Dermis microvascular lymphatic vessel endothelial cell (primary cell): Measurements from ENCODE around the gene RFXANK. TPM values are rescaled to one million over a fixed set of nuclear protein-coding genes. Genes with fewer than 3 reads are reported as not detected.
"Not testable (repeated sequence)": the region's sequence is repeated elsewhere in the genome, so short reads cannot be mapped to it uniquely, and the experiment has no call there.

Source experiments
- DNase-seq, 2 donors: peaks; one replicate each; pipeline versions ENCODE4 v3.0.0 to v3.0.0-alpha.2; 2010; ENCODE audit warnings: low read depth in 2 of 2
- total RNA-seq: library from RNA; depleted of rRNA; stranded (reverse); fragments of >200 nt; gene quantifications from 2 replicates; pipeline ENCODE4 v1.2.1, GENCODE V29; 2014

Gene RFXANK
- total RNA-seq, 1 donor from 2014 or later = 70.7 TPM

DNA sequence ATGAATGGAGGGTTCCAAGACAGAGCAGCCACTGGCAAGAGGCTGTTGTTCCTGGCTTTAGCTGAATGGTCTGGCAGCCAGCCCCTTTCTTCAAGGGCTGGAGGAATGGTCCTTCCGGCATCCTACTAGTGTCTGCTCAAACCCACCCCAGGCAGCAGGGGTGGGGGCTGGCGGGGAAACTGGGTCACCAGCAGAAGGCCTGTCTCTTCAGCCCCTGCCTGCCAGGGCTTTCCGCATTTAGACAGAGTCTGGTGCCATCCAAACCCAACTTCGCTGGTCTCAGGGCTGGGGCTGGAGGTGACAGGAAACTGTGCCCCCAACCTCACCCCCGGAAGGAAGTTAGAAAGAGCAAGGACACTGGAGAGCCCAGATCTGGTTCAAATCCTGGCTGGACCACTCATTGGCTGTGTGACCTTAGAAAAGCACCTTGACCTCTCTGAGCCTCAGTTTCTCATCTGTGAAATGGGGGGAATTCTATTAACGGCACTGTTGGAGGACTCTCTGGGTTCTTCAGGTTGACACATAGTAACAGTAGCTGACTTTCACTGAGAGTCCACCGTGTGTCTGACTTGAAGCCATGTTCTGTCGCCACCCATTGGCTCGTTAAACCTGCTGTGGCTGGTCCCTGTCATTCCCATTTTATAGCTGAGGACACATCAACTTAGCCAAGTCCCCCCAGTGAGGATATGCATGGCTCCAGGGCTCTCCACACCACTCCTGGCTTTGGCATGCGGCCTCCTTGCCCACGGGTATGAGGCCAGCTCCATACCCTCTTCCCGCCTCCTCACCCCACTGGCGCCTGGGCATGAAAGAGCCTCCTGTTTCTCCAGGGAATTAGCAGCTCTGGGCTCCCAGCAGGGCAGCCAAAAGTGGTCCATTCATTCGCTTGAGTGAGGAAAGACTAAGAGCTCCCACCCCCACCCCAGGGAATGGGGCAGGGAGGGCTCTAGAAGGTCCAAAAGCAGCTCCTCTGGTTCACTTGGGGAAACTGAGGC lies 13.7 kb downstream of the RFXANK start:
- DNase-seq = no peak

DNA sequence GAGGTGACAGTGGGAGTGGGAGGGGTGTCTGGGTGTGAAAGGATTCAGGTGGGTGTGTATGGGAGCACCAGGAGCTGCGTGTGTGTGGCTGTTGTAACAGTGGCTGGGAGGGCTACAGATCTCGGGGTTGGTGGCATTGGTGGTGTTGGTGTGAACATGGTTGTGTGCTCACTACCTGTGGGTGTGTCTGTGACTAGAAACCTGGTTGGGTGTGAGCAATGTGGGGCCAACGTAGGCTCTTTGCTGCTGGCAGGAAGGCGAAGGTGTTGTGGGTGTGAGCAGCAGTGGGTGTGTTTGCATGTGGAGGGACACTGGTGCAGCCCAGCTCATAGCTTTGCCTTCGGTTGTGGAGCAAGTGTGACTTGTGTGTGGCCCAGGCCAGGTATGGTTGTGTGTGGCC lies 14.9 kb downstream of the RFXANK start:
- DNase-seq = no peak

DNA sequence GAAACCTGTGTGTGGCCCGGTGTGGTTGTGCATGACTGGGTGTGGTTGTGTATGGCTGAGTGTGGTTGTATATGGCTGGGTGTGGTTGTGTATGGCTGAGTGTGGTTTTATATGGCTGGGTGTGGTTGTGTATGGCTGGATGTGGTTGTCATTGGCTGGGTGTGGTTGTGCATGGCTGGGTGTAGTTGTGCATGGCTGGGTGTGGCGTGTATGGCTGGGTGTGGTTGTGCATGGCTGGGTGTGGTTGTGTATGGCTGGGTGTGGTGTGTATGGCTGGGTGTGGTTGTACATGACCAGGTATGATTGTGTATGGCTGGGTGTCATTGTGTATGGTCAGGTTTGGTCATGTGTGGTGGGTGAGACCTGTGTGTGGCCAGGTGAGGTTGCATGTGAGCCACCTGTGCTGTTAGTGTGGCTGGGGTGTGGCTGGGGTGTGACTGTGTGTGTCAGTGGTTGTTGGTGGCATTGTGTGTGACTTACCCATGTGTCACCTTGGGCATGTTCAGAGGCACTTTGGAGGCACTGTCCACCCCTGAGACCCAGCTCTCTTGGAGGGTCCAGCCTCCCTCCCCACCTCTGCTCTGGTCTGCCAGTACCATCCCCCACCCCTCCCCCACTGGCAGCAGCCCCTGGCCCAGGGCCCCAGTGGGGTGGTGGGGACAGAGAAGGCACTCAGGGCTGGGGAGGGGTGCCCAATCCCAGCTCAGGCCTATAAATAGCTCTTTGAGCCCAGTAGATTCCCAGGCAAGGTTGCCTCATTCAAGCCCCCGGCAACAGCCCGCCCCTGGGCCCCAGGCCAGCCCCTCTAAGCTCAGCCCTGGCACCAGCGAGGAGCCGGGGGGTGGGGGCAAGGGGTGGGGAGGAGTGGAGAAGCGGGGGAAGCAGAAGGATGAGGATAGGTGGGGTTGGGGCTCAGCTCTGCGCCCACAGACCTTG lies 15.8 kb downstream of the RFXANK start:
- DNase-seq = no peak

DNA sequence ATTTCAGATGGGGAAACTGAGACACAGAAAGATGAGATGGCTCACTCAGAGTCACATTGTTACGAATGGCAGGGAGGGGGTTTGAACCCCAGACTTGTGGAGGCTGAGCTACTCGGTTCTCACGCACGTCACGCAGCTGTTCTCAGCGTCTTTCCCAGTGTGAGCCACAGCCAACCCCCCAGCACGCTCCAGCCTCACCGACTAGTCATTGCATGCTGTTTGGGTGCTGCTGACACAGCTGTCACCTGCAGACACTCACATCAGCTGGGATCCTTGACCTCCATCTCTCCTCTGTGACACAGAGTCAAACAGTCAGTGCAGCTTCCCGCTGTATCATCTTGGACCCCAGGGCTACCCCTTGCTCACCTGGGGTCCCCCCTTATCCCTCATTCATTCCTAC lies 17.3 kb downstream of the RFXANK start:
- no peak for DNase-seq

DNA sequence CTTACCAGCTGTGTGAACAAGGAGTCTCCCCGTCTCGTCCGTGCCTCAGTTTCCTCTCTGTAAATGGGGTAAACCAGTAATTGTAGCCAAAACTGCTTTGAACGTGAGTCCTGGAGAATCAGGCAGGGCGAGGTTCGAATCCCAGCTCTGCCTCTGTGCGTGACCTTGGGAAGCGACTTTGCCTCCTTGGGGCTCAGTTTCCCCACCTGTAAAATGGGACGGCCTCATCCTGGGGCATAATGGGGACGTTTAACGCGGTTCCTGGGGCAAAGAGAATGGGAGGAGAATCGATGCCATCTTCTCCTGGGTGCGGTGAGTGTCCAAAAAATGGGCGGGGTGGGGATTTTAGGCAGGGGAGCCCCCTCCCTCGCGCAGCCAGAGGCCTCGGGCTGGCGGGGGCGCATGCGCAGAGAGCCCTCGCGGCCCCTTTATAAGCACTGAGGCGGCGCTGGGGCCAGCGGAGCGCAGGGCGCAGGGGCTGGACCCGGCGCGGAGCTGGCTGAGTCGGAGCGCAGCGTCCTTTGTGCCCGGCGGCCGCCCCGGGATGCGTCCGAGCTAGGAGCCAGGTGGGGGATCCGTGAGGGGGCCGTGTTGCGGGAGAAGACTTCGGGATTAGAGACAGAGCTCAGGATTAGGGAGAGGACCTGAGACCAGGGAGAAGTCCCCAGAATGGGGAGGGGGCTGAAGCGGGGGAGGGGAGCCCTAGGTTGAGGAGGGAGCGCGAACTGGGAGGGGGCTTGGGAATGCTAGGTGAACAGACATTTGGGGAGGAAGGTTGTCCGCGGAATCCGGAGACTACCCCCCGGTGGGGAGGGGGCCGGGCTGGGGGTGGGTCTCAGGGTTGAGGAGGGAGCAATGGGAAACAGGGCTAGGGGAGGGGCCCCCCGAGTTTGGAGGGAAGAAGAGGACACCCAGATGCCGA lies 19.7 kb downstream of the RFXANK start, which contains the start of gene NCAN:
NCAN (plus strand) TSS at position 460 of the 922 bp plus-strand sequence. CDS start 4,996 bp downstream, outside the sequence.
- no peak for DNase-seq

DNA sequence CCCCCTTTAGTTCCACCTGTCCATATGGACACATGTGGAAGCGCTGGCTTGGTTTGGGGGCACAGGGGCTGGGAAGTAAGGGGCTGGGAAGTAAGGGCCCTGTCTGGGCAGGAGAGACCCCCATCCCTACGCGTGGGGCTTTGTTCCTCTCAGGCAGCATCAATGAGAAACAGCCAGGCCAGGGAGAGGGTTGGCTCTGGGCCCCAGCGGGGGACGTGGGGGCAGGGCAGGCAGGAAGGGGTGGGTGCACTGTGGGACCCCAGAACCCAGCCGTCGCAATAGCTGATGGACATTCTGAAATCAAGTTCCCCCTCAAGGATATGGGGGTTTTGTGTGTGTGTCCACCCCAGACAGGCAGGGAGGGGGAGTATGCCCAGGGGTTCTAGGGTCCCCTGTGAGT lies 20.9 kb downstream of the RFXANK start:
- no peak for DNase-seq

DNA sequence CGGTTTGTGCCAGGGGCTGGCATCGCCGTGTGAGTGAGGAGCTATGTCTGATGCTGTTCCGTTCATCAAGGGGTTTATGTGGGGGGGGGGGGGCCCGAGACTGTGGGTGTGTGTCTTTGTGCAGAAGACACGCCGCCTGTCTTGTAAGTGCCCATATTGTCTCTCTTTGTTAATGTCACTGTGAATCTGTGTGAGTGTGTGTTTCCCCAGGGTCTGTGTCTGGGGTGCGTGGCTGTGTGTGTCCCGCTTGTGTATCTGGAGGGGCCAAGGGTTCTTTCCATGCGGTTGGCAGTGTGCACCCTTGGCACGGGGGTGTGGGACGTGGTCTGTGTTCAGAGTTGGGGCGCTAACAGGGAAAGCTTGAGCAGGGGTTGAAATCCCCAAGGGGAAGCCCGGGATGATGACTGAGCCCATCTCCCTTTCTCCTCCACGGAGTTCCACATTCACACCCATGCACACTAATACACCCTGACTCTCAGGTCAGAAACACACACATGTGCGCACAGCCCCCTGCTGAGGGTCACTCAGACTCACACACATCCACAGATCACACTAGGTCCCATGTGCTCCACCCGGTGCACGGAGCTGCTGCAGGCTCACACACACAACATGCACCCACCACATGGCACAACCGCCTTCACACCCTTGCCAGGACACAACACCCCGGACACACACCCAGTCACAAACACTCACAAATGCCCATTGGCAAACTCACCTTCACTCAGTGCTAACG lies 21.5 kb downstream of the RFXANK start:
- no peak for DNase-seq

DNA sequence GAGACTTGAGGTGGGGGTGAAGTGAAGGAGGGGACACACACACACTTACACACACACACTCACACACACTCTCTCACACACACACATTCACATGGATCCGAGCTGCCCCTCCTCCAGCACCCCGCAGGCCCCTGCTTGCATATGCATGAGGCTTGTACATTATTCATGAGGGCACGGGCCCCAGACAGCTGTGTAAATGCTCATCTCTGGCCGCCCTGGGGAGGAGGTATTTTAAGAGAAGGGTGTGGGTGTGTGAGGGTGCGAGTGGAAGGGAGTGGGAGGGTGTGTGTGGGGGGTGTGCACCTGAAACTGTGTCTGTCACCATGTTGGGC lies 22.1 kb downstream of the RFXANK start:
- no peak for DNase-seq

DNA sequence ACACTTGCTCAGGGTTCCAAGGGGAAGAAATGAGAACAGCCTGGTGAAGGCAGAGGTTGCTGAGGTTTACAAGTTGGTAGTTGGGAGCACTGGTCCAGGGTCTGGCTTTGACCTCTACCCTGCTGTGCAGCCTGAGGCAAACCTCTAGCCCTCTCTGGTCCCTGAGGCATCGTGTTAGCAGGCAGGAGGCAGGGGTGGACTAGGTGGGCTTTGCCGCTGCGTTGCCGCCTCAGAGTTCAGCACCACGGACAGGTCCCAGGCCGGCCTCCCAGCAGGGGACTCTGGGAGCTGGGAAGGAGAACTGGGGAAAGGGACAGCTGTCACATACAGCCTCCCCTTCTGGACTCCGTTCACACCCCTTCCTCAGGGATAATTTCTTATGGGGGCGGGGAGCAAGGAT lies 22.8 kb downstream of the RFXANK start:
- peak in 1 of 2 donors; percentile 59 for DNase-seq

DNA sequence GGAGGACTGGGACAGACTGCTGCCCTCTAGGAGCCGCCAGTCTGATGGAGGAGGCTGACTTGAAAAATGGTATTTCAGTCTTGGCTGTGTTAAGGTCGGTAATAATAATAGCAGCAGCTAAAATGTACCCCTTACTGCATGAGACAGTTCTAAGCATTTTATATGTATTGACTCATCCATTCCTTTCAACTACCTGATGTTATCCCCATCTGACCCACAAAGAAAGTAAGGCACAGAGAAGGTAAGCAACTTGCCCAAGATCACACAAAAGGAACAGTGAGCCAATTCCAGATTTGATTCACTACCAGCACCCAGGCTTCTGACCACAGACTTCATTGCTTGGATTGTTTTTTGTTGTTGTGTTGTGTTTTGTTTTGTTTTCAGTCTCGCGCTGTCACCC lies 23.7 kb downstream of the RFXANK start:
- no peak for DNase-seq

DNA sequence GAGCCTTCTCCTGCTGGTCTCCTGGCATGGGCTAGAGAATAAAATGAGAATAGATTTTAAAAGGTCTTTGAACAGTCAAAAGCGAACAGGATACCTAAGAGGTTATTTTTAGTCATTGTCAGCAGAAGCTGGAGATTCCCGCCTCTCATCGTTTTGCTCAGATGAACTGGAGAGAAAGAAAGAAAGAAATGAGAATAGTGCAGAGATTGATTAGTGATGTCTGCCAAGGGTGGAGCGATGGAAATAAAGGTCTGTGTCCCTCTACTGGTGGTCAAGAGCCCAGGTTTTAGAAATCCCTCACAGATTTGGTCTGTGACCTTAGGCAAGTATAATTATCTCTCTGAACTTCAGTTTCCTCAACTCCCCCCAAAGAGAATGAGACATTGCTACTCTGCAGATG lies 25.0 kb downstream of the RFXANK start:
- DNase-seq = peak in 1 of 2 donors; percentile 37

DNA sequence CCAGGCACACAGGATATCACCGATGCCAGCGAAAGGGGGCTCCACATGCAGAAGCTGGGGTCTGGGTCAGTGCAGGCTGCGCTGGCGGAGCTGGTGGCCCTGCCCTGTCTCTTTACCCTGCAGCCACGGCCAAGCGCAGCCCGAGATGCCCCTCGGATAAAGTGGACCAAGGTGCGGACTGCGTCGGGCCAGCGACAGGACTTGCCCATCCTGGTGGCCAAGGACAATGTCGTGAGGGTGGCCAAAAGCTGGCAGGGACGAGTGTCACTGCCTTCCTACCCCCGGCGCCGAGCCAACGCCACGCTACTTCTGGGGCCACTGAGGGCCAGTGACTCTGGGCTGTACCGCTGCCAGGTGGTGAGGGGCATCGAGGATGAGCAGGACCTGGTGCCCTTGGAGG lies 26.9 kb downstream of the RFXANK start:
- no peak for DNase-seq

DNA sequence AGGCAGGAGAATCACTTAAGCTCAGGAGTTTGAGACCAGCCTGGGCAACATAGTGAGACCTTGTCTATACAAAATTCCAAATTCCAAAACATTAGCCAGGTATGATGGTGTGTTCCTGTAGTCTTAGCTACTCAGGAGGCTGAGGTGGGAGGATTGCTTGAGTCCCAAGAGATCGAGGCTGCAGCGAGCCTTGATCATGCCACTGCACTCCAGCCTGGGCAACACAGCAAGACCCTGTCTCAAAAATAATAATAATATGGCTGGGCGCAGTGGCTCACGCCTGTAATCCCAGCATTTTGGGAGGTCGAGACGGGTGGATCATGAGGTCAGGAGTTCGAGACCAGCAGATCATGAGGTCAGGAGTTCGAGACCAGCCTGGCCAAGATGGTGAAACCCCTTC lies 28.9 kb downstream of the RFXANK start:
- DNase-seq = not testable (repeated sequence)

DNA sequence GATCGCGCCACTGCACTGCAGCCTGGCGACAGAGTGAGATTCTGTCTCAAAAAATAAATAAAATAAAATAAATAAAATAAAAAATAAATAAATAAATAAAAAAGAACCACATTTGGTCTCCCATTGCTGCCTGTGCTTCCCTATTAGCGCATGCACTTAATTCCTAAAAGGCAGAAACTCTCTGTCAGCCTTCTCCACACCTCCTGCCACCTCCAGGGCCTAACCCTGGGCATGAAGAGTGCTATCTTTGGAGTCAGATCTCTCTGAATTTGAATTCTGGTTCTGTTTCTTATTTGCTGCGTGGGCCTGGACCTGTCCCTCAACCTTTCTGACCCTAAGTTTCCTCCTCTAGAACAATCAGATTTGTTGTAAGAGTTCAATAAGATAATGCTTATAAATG lies 31.0 kb downstream of the RFXANK start:
- DNase-seq = no peak

DNA sequence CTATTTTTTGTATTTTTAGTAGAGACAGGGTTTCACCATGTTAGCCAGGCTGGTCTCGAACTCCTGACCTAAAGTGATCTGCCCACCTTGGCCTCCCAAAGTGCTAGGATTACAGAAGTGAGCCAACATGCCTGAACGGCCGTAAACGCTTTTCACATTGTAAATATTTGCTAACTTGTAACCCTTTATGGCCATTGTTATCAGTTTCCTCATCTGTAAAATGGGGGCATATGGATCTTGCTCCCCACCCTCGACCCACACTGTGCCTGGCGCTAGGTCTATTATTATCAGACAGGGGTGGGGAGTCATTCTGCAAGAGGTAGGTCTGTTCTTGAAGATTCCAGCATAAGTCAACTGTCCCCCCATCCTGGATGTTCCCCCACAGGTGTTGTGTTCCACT lies 31.6 kb downstream of the RFXANK start:
- DNase-seq = no peak

DNA sequence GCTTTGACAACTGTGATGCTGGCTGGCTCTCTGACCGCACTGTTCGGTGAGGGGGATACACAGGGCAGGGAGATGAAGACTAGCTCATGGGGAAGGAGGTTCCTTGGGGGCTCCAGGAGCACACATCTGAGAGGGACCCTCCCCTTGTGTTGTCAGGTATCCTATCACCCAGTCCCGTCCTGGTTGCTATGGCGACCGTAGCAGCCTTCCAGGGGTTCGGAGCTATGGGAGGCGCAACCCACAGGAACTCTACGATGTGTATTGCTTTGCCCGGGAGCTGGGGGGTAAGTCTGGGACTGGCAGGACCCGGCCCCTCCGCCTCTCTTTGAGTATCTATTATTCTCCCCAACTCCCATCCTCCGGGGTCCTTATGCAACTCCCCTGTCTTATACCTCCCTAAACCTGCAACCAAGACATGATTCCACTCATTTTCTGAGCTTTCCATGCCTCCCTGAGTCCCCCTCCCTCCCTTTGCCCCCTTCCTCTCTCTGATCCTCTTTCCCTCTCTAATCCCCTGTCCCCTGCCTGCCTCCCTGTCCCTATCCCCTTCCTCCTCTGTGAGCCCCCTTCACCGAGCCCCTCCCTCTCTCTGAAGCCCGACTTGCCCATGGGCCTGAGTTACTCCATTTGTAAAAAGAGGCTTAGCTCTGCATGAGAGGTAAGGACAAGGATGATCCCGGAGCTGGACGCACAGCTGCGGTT lies 32.2 kb downstream of the RFXANK start:
- no peak for DNase-seq

DNA sequence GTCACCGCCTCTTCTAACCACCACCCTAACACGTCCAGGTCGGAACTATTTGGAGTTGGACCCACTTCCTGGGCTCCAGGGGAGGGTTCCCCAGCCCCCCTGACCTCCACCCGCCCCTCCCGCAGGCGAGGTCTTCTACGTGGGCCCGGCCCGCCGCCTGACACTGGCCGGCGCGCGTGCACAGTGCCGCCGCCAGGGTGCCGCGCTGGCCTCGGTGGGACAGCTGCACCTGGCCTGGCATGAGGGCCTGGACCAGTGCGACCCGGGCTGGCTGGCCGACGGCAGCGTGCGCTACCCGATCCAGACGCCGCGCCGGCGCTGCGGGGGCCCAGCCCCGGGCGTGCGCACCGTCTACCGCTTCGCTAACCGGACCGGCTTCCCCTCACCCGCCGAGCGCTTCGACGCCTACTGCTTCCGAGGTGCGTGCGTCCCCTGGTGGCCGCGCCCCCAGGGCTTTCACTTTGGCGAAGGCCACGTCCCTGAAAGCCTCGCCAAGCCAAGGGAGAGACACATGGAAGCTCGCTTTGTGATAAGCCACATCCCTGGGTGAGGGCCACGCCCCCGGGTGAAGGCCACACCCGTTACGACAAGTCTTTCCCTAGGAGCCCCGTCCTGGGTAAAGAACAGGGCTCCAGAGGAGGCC lies 32.9 kb downstream of the RFXANK start:
- DNase-seq = peak in 1 of 2 donors; percentile 48

DNA sequence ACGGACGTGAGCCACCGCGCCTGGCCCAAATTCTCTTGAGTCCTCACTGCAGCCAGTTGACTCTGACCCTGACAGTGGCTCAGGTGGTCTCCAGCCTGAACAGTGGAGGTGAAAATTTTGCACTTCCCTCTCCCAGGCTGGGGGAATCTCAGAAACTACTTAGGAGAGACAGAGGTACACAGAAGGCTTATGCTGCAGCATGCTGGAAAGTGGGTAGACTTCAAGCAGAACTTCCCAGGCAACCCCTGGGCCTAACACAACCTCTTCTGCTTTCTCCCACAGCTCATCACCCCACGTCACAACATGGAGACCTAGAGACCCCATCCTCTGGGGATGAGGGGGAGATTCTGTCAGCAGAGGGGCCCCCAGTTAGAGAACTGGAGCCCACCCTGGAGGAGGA lies 34.1 kb downstream of the RFXANK start:
- no peak for DNase-seq

DNA sequence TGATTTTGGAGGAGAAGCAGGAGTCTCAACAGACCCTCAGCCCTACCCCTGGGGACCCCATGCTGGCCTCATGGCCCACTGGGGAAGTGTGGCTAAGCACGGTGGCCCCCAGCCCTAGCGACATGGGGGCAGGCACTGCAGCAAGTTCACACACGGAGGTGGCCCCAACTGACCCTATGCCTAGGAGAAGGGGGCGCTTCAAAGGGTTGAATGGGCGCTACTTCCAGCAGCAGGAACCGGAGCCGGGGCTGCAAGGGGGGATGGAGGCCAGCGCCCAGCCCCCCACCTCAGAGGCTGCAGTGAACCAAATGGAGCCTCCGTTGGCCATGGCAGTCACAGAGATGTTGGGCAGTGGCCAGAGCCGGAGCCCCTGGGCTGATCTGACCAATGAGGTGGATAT lies 34.6 kb downstream of the RFXANK start:
- DNase-seq = no peak
